CD4-positive, alpha-beta T cell treated with Interleukin-10 for 1 hour (primary cell): ENCODE data around the gene PEBP1.
"Not testable (repeated sequence)": the region's sequence is repeated elsewhere in the genome, so short reads cannot be mapped to it uniquely, and the experiment has no call there.

Experiments
- DNase-seq: peaks from one replicate; pipeline ENCODE4 v3.0.0-alpha.2; 2020

PEBP1 gene

GRCh38 chr12:118135788-118136558 lies at the start of gene PEBP1:
TSS of gene PEBP1 (plus strand) at chr12:118136124. CDS start at chr12:118136210, 86 bp downstream.
- DNase-seq = peak; percentile 92

GRCh38 chr12:118089782-118090181 lies 46.1 kb upstream of the PEBP1 start:
- no peak for DNase-seq

- DNase-seq = no peak
Measured at GRCh38 chr12:118094039-118094438, 41.9 kb upstream of the PEBP1 start.

GRCh38 chr12:118098401-118098800 lies 37.5 kb upstream of the PEBP1 start:
- no peak for DNase-seq

- DNase-seq = no peak
Measured at GRCh38 chr12:118098911-118099671, 36.8 kb upstream of the PEBP1 start.

GRCh38 chr12:118101051-118101450 lies 34.9 kb upstream of the PEBP1 start:
- no peak for DNase-seq

- DNase-seq = no peak
Measured at GRCh38 chr12:118102070-118102469, 33.9 kb upstream of the PEBP1 start.

- DNase-seq = no peak
Measured at GRCh38 chr12:118102609-118103008, 33.3 kb upstream of the PEBP1 start.

- DNase-seq = no peak
Measured at GRCh38 chr12:118103201-118103600, 32.7 kb upstream of the PEBP1 start.

- DNase-seq = peak; percentile 8
Measured at GRCh38 chr12:118103601-118104382, 32.1 kb upstream of the PEBP1 start, which contains the start of gene VSIG10. TSS of gene VSIG10 (minus strand) at chr12:118104011. CDS start at chr12:118103671, 340 bp downstream.

- DNase-seq = no peak
Measured at GRCh38 chr12:118107011-118107410, 28.9 kb upstream of the PEBP1 start.

GRCh38 chr12:118107694-118108093 lies 28.2 kb upstream of the PEBP1 start:
- no peak for DNase-seq

GRCh38 chr12:118109088-118109487 lies 26.8 kb upstream of the PEBP1 start:
- DNase-seq = no peak

- no peak for DNase-seq
Measured at GRCh38 chr12:118119449-118119879, 16.5 kb upstream of the PEBP1 start.

- DNase-seq = peak; percentile 68
Measured at GRCh38 chr12:118120579-118121363, 15.2 kb upstream of the PEBP1 start.

- no peak for DNase-seq
Measured at GRCh38 chr12:118122264-118122663, 13.7 kb upstream of the PEBP1 start.

- no peak for DNase-seq
Measured at GRCh38 chr12:118124333-118124874, 11.5 kb upstream of the PEBP1 start.

- no peak for DNase-seq
Measured at GRCh38 chr12:118125743-118126118, 10.2 kb upstream of the PEBP1 start.

GRCh38 chr12:118126119-118126757 lies 9.7 kb upstream of the PEBP1 start:
- no peak for DNase-seq

GRCh38 chr12:118127867-118128266 lies 8.1 kb upstream of the PEBP1 start:
- no peak for DNase-seq

GRCh38 chr12:118129436-118129835 lies 6.5 kb upstream of the PEBP1 start:
- not testable (repeated sequence) for DNase-seq
